ENCODE results near the gene TTLL12. TPM values are rescaled to one million over a fixed set of nuclear protein-coding genes. Genes with fewer than 3 reads are reported as not detected.

Gene TTLL12
- total RNA-seq, 1 experiment from 2014 or later: 113 TPM

GRCh38 chr22:43203471-43203981, 16.6 kb upstream of the TTLL12 start:
- Histone ChIP-seq H3K4me2 (no peak overlapping the region), H3K36me3 (ENCODE audit: low read depth) (no peaks in the 10 kb centered on the region), H3K4me3 (no peak overlapping the region), H3K4me1 (replicated peaks; ENCODE audit: insufficient read depth) (0 out of 2 replicates have a peak, but pooled peaks cover 4% of the 10 kb centered on the region), H3K9me3 (ENCODE audit: insufficient read depth, low read depth) (no peaks in the 10 kb centered on the region), H3K9me2 (ENCODE audit: insufficient read depth) (no peaks in the 10 kb centered on the region), H3K27me3 (ENCODE audit: insufficient read depth, low read depth) (peaks cover 24% of the 10 kb centered on the region), H3K27ac (no peak overlapping the region), H3K79me2 (ENCODE audit: low read depth) (no peaks in the 10 kb centered on the region), H3F3A (ENCODE audit: insufficient read depth, low read depth) (peaks cover 9% of the 10 kb centered on the region; the same call in 1 of the 2 replicates), H4K20me1 (ENCODE audit: insufficient read depth) (no peaks in the 10 kb centered on the region; the same call in 1 of the 2 replicates), H2AFZ (no peak overlapping the region)
- no TSS peak for BruUV-seq (replicated peaks)
- TF ChIP-seq CTCF (conservative IDR thresholded peaks at IDR 0.05) (no peak), EZH2 (IDR thresholded peaks at IDR 0.05; ENCODE audit: low read depth) (no peak)
- intact Hi-C loops (cut with micrococcal nuclease; ENCODE audit: unreplicated experiment): no loop called here
- ChIA-PET CTCF (no interaction called here), POLR2A (ENCODE audit: unreplicated experiment) (no interaction called here)
- no peak for DNase-seq

- H3K27me3 ChIP-seq (ENCODE audit: insufficient read depth, low read depth): peaks cover 20% of the 10 kb centered on the region; the same call in 1 of the 2 replicates
- no peak overlapping the region for H2AFZ ChIP-seq
- no peaks in the 10 kb centered on the region for H4K20me1 ChIP-seq (ENCODE audit: insufficient read depth)
- intact Hi-C loops (cut with micrococcal nuclease; ENCODE audit: unreplicated experiment): no loop called here
- H3F3A ChIP-seq (ENCODE audit: insufficient read depth, low read depth): peaks cover 9% of the 10 kb centered on the region; the same call in 1 of the 2 replicates
- 0 out of 2 replicates have a peak, but pooled peaks cover 4% of the 10 kb centered on the region for H3K4me1 ChIP-seq (replicated peaks; ENCODE audit: insufficient read depth)
- H3K27ac ChIP-seq: no peak overlapping the region
- DNase-seq: no peak
- CTCF ChIA-PET: no interaction called here
- H3K9me2 ChIP-seq (ENCODE audit: insufficient read depth): no peaks in the 10 kb centered on the region
- no peak overlapping the region for H3K4me3 ChIP-seq
- H3K79me2 ChIP-seq (ENCODE audit: low read depth): no peaks in the 10 kb centered on the region
- TF ChIP-seq CTCF (conservative IDR thresholded peaks at IDR 0.05) (no peak), EZH2 (IDR thresholded peaks at IDR 0.05; ENCODE audit: low read depth) (no peak)
- H3K36me3 ChIP-seq (ENCODE audit: low read depth): no peaks in the 10 kb centered on the region
- no peaks in the 10 kb centered on the region for H3K9me3 ChIP-seq (ENCODE audit: insufficient read depth, low read depth)
- POLR2A ChIA-PET (ENCODE audit: unreplicated experiment): no interaction called here
- H3K4me2 ChIP-seq: no peak overlapping the region
- BruUV-seq (replicated peaks): no TSS peak
Observed at GRCh38 chr22:43202756-43203410, 15.9 kb upstream of the TTLL12 start.

- Histone ChIP-seq H3F3A (ENCODE audit: insufficient read depth, low read depth) (peaks cover 9% of the 10 kb centered on the region; the same call in 1 of the 2 replicates), H3K4me3 (no peak overlapping the region), H3K79me2 (ENCODE audit: low read depth) (no peaks in the 10 kb centered on the region), H4K20me1 (ENCODE audit: insufficient read depth) (no peaks in the 10 kb centered on the region), H3K9me2 (ENCODE audit: insufficient read depth) (no peaks in the 10 kb centered on the region), H3K4me1 (replicated peaks; ENCODE audit: insufficient read depth) (0 out of 2 replicates have a peak, but pooled peaks cover 4% of the 10 kb centered on the region), H3K9me3 (ENCODE audit: insufficient read depth, low read depth) (no peaks in the 10 kb centered on the region), H3K36me3 (ENCODE audit: low read depth) (no peaks in the 10 kb centered on the region), H3K27me3 (ENCODE audit: insufficient read depth, low read depth) (peaks cover 14% of the 10 kb centered on the region; the same call in 1 of the 2 replicates), H3K27ac (no peak overlapping the region), H3K4me2 (no peak overlapping the region), H2AFZ (no peak overlapping the region)
- TF ChIP-seq EZH2 (IDR thresholded peaks at IDR 0.05; ENCODE audit: low read depth): no peak
- no peak for TF ChIP-seq CTCF (conservative IDR thresholded peaks at IDR 0.05)
- intact Hi-C loops (cut with micrococcal nuclease; ENCODE audit: unreplicated experiment): no loop called here
- CTCF ChIA-PET: no interaction called here
- no peak for DNase-seq
- POLR2A ChIA-PET (ENCODE audit: unreplicated experiment): no interaction called here
- no TSS peak for BruUV-seq (replicated peaks)
Observed at GRCh38 chr22:43202326-43202725, 15.4 kb upstream of the TTLL12 start.
